Cardiac fibroblast (primary cell): ENCODE results near the gene RAB38.

Experiments
- DNase-seq, 2 donors: peaks; one replicate each; pipeline versions ENCODE4 v3.0.0 to v3.0.0-alpha.2; 2010; ENCODE audit warnings: low read depth in 2 of 2
- H3K4me3 ChIP-seq, 2 donors: replicated peaks in 1 of 2; 1 replicate in 1 of 2; 2 replicates in 1 of 2; pipeline ENCODE4 v1.5.1; 2011; ENCODE audit warnings: low read depth in 2 of 2, low read length in 2 of 2, mild to moderate bottlenecking in 2 of 2, moderate library complexity in 1 of 2
- TF ChIP-seq, protein P1 (sequence below): IDR thresholded peaks from one replicate; pipeline ENCODE4 v1.5.1; 2011; ENCODE audit warnings: low read depth, mild to moderate bottlenecking, low read length, inconsistent platforms

The RAB38 gene

DNA sequence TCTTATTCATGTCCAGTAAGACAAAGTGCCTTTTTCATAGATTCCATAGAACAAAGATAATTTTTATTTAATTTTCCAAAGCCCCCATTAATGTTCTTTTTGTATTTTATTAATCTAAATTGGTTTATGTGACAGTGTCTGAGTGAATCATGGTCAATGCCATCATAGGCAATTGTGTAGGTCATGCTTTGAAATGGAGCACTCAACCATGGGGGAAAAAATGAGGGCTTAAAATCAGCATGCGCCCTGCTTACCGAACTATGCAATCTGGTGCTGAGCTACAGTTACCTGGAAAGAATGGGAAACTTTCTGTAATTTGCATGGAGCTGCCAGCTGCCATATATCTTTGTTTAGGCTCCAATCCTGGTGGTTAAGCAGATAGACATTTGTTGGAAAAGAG is 28.4 kb upstream of the RAB38 start:
- no peak overlapping the region for H3K4me3 ChIP-seq
- no peak for DNase-seq
- TF ChIP-seq, protein P1, sequence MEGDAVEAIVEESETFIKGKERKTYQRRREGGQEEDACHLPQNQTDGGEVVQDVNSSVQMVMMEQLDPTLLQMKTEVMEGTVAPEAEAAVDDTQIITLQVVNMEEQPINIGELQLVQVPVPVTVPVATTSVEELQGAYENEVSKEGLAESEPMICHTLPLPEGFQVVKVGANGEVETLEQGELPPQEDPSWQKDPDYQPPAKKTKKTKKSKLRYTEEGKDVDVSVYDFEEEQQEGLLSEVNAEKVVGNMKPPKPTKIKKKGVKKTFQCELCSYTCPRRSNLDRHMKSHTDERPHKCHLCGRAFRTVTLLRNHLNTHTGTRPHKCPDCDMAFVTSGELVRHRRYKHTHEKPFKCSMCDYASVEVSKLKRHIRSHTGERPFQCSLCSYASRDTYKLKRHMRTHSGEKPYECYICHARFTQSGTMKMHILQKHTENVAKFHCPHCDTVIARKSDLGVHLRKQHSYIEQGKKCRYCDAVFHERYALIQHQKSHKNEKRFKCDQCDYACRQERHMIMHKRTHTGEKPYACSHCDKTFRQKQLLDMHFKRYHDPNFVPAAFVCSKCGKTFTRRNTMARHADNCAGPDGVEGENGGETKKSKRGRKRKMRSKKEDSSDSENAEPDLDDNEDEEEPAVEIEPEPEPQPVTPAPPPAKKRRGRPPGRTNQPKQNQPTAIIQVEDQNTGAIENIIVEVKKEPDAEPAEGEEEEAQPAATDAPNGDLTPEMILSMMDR = no peak

DNA sequence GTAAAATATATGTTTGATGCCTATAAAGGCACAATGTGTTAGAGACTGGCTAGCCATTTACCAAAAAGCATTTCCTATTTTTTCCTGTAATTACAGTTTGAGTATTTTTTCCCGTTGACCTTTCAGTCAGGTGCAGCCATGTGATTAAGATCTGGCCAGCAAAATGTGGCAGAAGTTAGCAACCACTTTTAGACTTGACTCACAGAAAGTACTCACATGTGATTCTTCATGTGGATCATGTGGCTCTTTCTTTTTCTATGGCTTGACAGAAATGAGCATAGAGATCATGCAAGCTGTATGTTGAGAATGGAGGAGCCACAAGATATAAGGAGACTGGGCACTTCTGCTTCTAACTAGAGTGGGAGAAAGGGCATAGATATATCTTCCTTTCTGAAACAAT is 27.3 kb upstream of the RAB38 start:
- H3K4me3 ChIP-seq = no peak overlapping the region
- TF ChIP-seq, protein P1 = no peak
- no peak for DNase-seq

DNA sequence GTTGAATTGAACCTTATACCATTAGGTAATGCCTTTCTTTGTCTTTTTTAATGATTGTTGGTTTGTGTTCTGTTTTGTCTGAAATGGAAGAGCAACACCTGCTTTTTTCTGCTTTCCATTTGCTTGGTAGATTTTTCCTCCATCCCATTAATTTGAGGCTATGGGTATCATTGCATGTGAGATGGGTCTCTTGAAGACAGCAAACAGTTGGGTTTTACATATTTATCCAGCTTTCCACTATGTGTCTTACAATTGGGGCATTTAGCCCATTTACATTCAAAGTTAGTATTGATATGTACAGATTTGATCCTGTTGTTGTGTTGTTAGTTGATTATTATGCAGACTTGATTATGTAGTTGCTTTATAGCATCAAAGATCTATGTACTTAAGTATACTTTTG is 21.1 kb upstream of the RAB38 start:
- no peak overlapping the region for H3K4me3 ChIP-seq
- no peak for DNase-seq
- TF ChIP-seq, protein P1 = no peak

DNA sequence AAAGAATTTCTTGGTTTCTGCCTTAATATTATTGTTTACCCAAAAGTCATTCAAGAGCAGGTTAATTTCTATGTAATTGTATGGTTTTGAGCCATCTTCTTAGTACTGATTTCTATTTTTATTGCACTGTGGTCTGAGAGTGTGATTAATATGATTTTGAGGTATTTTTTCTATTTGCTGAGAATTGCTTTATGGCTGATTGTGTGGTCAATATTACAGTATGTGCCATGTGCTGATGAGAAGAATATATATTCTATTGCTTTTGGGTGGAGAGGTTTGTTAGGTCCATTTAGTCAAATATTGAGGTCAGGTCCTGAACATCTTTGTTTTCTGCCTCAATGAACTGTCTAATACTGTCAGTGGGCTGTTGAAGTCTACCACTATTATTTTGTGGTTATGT is 20.7 kb upstream of the RAB38 start:
- TF ChIP-seq, protein P1 = no peak
- DNase-seq = no peak
- H3K4me3 ChIP-seq = no peak overlapping the region

DNA sequence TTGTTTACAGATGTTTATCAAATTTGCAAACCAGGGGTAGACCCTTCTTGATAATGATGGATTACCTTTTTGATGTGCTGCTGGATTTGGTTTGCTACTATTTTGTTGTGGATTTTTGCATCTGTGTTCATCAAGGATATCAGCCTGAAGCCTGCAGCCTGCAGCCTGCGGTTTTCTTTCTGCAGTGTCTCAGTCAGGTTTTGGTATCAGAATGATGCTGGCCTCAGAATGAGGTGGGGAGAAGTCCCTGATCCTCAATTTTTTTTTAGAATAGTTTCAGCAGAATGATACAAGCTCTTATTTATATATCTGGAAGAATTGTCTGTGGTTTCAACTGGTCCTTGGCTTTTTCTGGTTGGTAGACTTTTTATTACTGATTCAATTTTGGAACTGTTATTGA is 19.7 kb upstream of the RAB38 start:
- TF ChIP-seq, protein P1 = no peak
- DNase-seq = no peak
- H3K4me3 ChIP-seq = no peak overlapping the region

DNA sequence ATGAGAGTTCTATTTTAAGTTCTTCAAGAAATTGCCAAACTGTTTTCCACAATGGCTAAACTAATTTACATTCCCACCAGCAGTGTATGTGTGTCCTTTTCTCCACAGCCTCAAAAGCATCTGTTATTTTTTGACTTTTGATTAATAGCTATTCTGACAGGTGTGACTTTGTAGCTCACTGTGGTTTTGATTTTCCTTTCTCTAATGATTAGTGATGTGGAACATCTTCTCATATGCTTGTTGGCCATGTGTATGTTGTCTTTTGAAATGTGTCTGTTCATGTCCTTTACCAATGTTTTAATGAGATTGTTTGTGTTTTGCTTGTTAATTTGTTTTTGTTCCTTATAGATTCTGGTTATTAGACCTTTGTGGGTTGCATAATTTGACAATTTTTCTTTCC is 18.0 kb upstream of the RAB38 start:
- no peak for DNase-seq
- no peak overlapping the region for H3K4me3 ChIP-seq
- TF ChIP-seq, protein P1 = no peak

DNA sequence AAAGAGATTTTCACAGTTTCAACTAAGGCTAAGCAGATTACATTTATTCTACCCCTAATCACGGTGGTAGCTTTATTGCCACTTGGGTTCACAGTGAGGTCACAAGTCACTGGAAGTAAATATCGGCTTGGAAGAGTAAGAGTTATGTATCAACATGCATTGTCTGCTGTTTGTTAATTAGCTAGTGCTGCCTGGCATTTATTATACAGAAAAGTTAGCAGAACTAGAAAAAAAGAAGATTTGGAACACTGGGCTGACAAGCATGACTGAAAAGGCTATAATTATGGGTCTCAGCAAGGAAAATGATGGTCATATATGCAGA is 13.7 kb upstream of the RAB38 start:
- no peak for DNase-seq
- no peak overlapping the region for H3K4me3 ChIP-seq
- TF ChIP-seq, protein P1 = no peak
